ENCODE data around the gene KLHL26.

Gene KLHL26

DNA sequence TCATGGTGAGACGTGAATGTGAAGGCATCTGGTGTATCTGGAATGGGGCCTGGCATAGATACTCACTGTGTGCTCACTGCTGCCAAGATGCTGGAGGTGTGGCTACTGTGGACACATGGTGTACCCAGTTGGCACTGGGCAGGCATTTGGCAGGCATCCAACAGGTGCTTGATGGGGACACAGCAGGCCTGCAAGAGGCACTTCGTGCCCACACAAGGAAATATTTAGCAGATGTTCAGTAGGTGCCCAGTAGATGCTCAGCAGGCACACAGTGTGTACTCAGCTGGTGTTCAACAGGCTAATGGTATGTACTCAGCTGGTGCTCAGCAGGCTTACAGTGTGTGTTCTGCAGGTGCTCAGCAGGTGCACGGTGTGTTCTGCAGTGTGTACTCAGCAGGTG lies 60.9 kb downstream of the KLHL26 start:
- DNase-seq = no peak

GRCh38 chr19:18698321-18699167 lies 61.7 kb downstream of the KLHL26 start:
- DNase-seq = no peak

DNA sequence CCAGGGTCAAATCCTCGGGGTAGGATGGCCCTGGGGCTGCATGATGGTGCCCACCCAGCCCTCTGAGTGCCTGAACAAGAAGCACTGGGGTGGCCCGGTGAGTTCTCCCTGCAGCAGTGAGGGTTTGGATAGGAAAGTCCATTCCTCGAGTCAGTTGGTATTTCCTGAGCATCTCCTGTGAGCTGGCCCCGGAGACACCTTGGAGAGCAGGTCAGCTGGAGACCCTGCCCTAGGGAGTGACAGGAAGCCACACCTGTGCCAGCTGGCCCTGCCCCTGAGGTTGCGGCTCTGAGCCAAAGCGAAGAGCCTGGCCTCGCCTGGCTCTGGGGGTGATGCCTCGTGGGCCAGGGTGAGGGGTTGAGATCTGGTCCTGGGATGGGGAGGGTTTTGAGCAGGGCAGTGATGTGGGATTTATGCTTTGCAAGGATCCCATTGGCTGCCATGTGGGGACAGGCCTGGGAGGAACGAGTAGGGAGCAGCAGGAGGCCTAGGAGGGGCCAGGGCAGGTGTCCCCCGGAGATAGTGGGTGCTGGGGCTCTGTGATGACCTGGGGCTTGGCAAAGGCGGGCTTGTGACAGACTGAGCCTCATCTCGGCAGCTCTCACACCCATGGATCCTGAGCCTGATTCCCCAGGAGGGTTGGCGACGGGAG lies 62.7 kb downstream of the KLHL26 start:
- DNase-seq = no peak

- DNase-seq = peak; percentile 73
Measured at GRCh38 chr19:18700501-18701249, 63.8 kb downstream of the KLHL26 start.

GRCh38 chr19:18701250-18701608 lies 64.4 kb downstream of the KLHL26 start:
- no peak for DNase-seq

GRCh38 chr19:18704054-18704453 lies 67.2 kb downstream of the KLHL26 start:
- DNase-seq = no peak

DNA sequence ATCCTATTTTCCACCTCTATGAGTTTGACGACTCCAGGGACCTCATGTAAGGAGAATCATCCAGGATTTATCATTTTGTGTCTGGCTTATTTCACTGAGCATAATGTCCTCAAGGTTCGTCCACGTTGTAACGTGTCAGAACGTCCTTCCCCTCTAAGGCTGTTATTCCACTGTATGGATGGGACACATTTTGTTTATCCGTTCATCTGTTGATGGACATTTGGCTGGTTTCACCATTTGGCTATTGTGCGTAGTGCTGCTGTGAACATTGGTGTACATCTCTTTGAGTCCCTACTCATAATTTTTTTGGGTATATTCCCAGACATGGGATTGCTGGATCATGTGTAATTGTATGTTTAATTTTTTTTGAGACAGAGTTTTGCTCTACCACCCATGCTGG lies 68.1 kb downstream of the KLHL26 start:
- no peak for DNase-seq

DNA sequence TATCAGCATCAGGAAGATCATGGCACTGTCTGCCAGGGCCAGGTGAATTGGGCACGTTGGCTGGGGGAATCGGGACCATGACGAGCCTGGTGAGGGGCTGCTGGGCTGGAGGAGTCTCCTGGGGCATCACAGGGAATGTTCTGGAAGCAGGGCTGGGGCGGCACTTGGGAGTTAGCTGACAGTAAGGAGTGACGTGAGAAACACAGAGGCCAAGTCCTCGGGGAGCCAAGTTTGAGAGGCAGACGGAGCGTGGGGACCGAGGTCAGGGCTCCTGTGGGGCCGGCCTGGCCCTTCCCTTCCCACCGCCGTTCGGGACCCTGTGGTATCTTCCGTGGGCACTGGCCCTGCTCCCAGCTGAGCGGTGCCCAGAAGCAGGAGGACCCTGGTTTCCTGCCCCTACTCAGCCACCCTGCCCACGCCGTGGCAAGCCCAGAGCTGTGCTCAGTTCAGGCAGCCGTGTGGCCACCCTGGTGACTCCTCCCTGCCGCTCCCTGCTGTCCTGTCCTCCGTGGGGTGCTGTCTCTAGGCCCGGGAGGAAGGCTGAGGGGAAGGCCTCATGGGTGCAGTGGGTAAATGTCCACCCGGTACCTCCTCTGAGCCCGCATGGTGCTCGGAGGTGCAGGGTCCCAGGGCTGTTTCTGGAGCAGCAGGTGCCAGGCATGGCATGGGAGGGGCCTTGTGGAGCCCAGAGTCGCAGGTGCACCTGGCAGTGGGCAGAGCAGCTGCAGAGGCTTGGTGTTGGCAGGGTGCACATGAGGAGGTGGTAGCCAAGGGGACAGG lies 71.8 kb downstream of the KLHL26 start:
- DNase-seq = no peak

DNA sequence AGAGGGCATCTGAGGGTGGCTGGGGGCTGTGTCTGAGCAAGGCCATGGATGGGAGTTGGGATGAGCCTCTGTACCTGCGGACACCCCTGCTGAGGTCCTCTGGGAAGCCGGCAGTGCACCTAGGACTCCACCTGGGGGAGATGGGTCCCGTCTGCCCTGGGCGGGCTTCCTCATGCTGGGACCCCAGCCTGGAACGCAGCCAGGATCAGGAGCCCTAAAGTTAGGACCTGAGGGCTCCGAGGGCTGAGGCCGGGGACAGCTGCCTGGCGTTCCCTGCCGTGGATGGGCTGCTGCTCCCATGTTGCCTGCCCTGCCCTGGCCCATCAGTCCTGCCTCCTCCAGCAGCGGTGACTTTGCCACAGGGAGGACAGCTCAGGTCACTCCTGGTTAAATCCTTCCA lies 72.7 kb downstream of the KLHL26 start:
- DNase-seq = no peak

DNA sequence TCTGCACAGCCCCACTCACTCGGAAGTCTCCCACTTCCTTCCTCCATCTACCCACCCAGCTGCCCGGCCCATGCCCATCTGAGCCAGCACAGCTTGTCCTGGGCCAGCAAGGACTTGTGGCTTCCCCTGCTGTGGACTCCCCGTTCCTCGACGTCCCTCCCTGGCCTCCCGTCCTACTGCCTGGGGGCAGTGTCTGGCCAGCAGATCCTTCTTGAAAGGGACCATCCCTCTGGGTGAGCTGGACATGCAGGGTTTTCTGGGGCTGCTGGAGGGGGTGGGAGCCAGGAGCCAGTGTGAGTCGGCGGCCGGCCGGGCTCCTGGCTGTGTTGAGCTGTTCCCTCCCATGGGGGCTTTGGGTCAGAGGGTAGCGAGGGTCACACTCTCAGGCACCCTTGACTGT lies 73.4 kb downstream of the KLHL26 start:
- DNase-seq = no peak

- DNase-seq = no peak
Measured at GRCh38 chr19:18710996-18711751, 74.3 kb downstream of the KLHL26 start.

GRCh38 chr19:18711893-18712292 lies 75.1 kb downstream of the KLHL26 start:
- no peak for DNase-seq

DNA sequence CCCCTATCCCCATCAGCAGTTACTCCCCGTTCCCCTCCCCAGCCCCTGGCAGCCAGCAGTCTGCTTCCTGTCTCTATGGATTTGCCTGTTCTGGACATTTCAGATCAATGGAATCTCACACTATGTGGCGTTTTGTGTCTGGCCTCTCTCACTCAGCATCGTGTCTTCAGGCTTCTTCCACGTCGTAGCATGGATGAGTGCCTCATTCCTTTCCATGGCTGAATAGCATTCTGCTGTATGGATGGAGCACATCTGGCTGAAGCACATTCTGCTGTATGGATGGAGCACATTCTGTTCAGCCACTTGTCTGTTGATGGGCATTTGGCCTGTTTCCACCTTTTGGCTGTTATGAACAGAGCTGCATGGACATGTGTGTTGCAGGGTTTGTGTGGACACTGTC lies 76.2 kb downstream of the KLHL26 start:
- no peak for DNase-seq

DNA sequence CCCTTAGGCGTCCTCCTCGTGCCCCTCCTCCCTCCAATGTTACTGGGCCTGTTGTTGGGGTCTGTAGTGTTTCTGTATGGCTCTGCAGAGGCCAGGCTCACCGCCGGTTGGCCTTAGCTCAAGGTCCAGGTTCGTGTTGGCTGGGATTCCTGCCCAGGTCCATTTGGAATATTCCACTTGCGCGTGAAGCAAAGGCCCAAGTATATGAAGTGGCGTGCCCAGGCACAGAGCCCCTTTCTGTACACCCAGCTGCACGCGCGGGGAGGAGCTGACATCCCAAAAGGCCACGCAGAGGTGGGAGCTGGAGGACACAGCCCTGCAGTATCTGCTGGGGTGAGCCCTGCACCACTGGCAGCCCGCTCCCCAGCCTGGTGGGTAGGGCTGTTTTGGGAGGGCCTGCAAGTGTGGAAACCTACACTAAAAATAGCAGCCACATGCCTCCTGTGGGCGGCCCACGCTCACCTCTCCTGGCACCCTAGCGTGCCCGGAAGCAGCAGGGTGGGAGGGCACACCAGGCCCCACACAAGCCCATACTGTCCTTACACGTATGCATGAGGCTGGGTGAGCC lies 76.8 kb downstream of the KLHL26 start:
- no peak for DNase-seq

GRCh38 chr19:18715416-18715815 lies 78.6 kb downstream of the KLHL26 start:
- no peak for DNase-seq

DNA sequence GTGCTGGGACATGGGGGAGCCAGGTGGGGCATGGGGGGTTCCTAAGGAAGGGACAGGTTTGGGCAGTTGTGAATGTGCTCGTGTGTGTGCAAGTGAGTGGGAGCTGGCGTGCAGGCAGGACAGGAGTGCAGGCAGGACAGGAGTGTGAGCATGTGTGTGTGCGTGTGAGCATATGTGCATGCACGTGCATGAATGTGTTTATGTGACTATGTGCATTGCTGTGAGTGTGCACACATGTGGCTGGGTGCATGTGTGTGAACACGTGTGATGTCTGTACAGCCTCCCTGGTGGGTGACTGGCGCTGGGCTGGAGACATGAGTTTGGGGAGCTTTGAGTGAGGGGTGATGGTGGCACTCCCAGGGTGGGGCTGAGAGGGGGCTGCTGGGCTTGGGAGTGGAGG lies 80.0 kb downstream of the KLHL26 start:
- DNase-seq = no peak

- DNase-seq = no peak
Measured at GRCh38 chr19:18717601-18718000, 80.8 kb downstream of the KLHL26 start.

DNA sequence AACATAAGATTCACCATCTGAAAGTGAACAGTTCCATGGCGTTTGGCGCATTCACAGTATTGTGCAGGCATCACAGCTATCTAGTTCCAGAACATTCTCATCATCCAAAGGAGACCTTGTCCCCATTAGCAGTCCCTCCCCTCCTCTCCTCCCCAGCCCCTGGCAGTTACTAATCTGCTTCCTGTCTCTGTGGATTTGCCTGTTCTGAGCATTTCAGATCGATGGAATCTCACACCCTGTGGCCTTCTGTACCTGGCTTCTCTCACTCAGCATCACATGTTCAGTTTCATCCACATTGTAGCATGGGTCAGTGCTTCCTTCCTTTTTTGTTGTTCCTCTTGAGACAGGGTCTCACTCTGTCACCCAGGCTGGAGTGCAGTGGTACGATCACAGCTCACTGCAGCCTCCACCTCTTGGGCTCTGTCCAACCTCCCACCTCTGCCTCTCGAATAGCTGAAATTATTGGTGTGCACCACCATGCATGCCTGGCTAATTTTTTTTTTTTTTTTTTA lies 81.2 kb downstream of the KLHL26 start:
- no peak for DNase-seq

DNA sequence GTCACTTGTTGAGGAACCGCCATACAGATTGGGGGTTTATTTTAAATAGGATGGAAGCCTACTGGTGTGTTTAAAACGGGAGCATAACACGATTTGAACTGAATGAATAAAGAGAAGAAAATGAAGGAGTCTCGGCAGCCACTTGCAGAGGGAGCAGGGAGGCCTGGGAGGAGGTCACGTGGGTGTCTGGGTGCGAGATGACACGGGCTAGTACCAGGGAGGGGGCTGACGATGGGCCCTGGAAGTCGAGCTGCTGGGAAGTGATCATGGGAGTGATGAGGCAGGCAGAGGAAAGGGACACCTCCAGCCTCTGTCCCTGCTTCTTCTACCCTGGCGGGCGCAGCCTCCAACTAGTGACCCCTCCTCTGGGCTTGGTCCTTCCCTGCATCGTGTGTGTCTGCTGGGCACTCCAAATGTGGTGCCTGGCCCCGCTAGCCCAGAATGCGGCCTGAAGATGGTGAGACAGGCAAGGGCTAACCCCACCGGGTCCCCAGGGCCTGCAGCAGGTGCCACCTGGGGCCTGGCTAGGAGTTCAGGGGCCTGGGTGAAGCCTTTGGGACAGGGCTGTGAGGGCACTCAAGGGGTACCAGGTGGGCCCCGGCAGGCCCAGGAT lies 82.1 kb downstream of the KLHL26 start:
- DNase-seq = no peak

DNA sequence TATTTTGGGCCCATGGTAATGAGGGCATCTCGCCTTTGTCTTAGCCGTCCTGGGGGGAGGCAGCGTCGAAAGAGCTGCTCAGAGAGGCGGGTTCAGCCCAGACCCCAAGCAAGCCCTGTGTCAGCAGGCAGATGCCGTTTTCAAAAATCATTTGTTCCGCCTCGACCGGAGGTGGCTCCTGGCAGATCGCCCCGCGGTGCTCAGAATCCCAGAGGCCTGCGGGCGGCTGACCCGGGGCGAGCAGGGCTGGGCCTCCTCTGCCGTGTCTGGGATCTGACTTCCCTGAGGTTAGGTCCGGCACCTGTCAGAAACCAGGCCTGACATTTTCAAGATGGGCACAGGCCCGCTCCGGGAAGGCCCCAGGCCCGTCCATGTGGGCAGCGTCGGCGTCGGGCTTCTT lies 82.7 kb downstream of the KLHL26 start:
- no peak for DNase-seq

Measured in activated CD8-positive, alpha-beta memory T cell treated with anti-CD3 and anti-CD28 coated beads, Interleukin-2, amount 50 U/mL, for 4 hours (primary cell).